HG03378 (cell line): ENCODE data around the gene ARL13B.

Source experiments
- ATAC-seq: cut with Tn5 transposase; IDR thresholded peaks from one replicate; pipeline ENCODE4 v1.9.1; 2021; ENCODE audit warnings: mild to moderate bottlenecking, moderate library complexity; ENCODE audit not compliant: unreplicated experiment

Gene ARL13B

DNA sequence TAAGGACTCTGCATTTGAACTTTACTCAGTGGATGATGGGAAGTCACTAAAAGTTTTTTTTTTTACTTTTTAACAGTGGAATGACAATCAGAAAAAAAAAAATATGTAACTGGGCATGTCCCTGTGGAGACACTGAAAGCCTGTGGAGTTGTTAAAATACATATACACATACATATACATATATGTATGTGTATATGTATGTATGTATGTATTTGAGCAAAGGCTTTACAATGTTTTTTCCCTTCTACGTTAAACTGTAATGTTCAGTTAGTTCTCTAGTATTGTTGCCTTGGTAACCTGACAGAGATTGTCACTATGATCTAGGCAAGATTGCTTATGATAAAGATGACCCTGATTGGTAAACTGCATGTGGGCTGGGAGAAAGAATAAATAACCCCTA is 113.2 kb downstream of the ARL13B start:
- no peak for ATAC-seq

DNA sequence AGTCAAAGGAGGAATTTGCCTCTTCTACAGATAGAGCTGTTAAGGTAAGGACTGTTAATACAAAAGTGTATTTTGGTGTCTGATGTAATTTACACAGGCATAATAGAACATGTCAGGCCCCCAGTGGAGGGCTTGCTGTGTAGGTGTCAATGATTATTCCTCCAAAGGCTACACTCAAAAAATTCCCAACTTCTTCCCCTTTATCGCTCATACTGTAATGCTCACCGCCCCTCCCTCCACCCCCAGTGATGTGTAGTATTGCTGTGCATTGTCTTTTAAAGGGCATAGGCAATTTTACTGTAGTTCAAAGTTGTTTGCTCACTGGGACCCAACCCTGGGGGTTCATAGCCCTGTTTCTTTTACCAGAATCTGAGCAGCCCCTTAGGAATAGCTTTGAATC is 115.2 kb downstream of the ARL13B start:
- ATAC-seq, result no peak

GRCh38 chr3:94098452-94098851 is 118.5 kb downstream of the ARL13B start:
- ATAC-seq, result no peak

DNA sequence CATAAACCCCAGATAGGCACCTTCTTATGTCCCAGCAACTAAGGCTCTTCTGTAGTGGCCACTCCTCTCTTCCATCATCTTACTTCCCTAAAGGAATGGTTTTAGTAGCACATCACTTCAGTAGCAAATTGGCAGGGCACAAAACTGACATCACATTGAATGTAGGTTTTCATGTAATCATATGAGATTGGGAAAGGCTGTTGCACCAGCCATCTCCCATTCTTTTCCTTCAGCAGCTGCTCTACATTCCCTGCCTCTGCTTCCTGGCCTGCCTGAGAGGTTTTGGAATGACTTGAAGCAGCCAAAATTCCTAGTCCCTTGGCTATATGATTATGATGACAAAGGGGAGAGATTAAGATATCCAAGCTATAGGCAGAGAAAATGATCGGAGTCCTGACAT is 119.4 kb downstream of the ARL13B start:
- no peak for ATAC-seq

- ATAC-seq, result no peak
Measured at GRCh38 chr3:94101860-94102259, 121.9 kb downstream of the ARL13B start.
